B cell (primary cell): ENCODE data around the gene DISP2.

ENCODE experiments used
- EZH2 ChIP-seq: IDR thresholded peaks from 2 replicates; pipeline ENCODE4 v1.6.1; 2012; ENCODE audit warnings: borderline replicate concordance, low read depth, mild to moderate bottlenecking, moderate library complexity, low read length; ENCODE audit not compliant: insufficient read depth, poor library complexity, severe bottlenecking
- TF ChIP-seq, protein P1 (sequence below): fragments of 200-600 bp; IDR thresholded peaks from one replicate; pipeline ENCODE4 v1.8.0; 2022; ENCODE audit warnings: antibody characterized with exemption, mild to moderate bottlenecking

DNA sequence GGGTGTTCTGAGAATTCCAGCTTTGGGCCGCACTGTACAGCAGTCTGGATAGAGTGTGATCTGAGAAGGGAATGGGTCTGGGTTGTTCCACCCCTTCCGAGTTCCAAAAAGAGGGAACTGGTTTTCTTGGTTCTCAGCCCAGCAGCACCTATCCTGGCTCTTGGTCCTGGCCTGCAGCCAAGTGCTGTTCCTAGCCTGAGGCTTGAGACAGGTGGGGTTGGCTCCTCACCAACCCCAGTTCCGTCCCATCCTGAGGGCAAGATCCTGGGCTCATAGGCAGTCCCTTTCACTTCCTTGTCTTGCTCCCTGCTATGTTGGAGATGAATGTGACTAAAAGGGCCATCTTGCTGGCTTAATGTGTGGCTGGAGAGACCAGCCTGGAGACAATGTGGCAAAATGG lies 62.8 kb downstream of the DISP2 start:
- TF ChIP-seq, protein P1, sequence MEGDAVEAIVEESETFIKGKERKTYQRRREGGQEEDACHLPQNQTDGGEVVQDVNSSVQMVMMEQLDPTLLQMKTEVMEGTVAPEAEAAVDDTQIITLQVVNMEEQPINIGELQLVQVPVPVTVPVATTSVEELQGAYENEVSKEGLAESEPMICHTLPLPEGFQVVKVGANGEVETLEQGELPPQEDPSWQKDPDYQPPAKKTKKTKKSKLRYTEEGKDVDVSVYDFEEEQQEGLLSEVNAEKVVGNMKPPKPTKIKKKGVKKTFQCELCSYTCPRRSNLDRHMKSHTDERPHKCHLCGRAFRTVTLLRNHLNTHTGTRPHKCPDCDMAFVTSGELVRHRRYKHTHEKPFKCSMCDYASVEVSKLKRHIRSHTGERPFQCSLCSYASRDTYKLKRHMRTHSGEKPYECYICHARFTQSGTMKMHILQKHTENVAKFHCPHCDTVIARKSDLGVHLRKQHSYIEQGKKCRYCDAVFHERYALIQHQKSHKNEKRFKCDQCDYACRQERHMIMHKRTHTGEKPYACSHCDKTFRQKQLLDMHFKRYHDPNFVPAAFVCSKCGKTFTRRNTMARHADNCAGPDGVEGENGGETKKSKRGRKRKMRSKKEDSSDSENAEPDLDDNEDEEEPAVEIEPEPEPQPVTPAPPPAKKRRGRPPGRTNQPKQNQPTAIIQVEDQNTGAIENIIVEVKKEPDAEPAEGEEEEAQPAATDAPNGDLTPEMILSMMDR, result no peak
- TF ChIP-seq EZH2, result no peak
